GM12873 (cell line): ENCODE measurements around the gene SLC9A5.
A peak's percentile ranks its signal among the peaks of the same experiment; 100 is the strongest.

ENCODE experiments used
- CTCF ChIP-seq: IDR thresholded peaks from 2 replicates; pipeline ENCODE4 v1.5.1; 2012; ENCODE audit warnings: low read depth, mild to moderate bottlenecking, moderate library complexity, low read length, control low read depth; ENCODE audit not compliant: insufficient read depth; ENCODE audit errors: missing control alignments

Gene SLC9A5

GRCh38 chr16:67277294-67277998, 28.7 kb downstream of the SLC9A5 start:
- TF ChIP-seq CTCF, result no peak

GRCh38 chr16:67277999-67278772, 29.4 kb downstream of the SLC9A5 start:
- TF ChIP-seq CTCF, result no peak

DNA sequence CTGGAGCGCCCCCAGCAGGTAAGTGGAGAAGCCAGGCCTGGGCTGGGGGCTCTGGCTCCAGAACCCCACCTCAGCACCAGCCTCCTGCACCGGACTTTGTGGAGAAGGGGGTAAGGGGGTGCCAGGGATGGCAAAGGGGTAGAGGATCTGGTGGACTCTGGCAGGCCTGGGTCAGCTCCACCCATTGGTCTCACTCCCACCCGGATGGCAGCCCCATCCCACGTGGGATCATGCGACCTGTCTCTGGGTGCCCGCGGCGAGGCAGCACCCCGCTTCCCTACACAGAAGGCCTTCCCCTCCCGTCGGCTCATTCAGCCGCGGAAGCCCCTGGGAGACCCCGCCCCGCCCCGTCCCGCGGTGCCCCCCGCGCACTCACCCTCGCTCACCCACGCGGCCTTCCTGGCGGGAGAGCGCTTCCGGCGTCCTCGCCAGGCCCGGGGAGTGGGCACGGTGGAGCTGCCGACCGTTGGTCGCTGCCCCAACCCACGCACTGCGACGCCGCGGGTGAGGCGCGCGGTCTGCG, 30.1 kb downstream of the SLC9A5 start:
- peak; percentile 50 for TF ChIP-seq CTCF

DNA sequence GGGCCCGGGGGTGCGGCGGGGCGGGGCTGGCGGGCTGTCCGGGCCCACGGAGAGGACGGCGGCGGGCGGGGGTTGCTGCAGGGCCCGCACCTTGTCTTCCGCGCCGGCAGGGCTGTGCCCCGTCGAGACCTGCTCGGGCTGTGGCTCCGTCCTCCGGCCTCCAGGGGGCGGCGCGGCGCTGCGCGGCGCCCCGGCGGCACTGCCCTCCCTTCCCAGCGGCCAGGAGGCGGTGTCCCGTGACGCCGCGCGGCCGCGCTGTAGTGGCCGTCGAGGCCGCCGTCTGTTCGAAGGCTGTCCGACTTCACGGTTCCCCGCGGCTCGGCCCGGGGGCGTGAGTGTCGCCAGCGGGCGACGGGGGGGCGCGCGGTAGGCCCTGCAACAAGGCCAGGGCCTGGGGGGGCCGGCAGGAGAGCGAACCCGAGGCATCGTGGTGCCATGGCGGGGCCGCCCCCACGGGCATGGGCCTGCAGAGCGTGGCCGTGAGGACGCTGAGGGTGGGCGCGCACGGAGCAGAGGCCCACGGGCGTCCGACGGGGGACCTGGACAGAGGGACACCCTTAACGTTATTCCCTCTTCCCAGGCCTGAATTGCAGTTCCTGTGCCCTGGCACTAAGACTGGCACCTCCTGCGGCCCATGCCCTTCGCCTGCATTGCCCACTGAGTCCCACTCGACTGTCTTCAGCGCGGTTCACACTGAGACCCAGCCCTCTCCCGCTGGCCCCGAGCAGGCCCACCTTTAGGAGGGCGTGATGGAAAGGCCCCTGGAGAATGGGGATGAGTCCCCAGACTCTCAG, 30.7 kb downstream of the SLC9A5 start, which contains the start of gene PLEKHG4:
PLEKHG4 (plus strand) TSS at position 237 of the 794 bp plus-strand sequence; CDS start at position 750, 513 bp downstream.
- TF ChIP-seq CTCF, result peak; percentile 82

DNA sequence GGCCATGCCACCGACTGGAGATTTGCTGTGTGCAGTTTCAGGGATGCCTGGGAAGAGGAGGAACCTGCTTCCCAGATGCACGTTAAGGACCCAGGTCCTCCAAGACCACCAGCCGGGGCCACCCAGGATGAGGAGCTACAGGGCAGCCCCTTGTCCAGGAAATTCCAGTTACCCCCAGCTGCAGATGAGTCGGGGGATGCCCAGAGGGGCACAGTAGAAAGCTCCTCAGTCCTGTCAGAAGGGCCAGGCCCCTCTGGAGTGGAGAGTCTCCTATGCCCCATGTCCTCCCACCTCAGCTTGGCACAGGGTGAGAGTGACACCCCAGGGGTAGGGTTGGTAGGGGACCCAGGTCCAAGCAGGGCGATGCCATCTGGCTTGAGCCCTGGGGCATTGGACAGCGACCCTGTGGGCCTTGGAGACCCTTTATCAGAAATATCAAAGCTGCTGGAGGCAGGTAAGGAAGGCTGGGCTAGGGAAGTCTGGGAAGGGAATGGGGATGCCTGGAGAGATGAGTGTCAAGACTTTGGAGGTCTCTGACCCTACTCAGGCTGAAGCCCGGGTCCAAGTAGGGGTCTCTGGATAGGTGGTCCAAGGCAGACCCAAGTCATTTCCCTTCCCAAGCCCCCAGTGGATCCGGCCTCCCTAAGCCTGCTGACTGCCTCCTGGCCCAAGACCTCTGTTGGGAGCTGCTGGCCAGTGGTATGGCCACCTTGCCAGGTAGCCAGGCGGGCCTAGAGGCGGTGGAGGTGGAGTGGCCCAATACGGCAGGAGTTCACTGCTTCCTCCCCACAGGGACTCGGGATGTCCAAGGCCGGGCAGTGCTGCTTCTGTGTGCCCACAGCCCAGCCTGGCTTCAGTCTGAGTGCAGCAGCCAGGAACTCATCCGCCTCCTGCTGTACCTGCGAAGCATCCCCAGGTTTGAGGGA, 31.6 kb downstream of the SLC9A5 start:
- TF ChIP-seq CTCF, result no peak

DNA sequence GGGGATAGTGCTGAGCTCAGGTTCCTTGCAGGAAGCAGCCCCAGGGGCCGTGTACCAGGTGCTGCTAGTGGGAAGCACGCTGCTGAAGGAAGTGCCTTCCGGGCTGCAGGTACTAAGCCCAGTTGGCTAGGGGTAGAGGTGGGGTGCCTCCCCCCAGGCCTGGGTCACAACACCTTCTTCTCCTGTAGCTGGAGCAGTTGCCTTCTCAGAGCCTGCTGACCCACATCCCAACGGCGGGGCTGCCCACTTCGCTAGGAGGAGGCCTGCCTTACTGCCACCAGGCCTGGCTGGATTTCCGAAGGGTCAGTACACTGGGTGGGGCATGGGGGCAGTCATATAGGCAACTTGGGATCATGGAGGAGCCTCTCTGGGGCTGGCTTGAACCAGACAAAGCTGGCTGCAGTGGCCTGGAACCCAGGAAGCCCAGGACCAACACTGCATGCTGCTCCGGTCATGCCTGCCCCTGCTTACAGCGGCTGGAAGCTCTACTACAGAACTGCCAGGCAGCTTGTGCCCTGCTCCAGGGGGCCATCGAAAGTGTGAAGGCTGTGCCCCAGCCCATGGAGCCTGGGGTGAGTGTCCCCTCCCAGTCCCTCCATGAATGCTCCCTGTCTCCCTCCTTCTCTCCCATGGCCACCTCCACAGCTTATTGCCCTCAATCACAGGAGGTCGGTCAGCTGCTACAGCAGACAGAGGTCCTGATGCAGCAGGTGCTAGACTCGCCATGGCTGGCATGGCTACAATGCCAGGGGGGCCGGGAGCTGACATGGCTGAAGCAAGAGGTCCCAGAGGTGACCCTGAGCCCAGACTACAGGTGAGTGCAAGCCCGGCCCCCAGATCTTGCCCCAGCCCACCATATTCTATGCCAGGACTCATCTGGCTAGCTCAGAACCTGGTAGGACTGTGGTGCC, 33.0 kb downstream of the SLC9A5 start:
- TF ChIP-seq CTCF, result no peak
